ENCODE measurements around the gene TTR. TPM values are rescaled to one million over a fixed set of nuclear protein-coding genes. Genes with fewer than 3 reads are reported as not detected.

TTR gene
- not detected in 2 replicates for total RNA-seq

GRCh38 chr18:31591628-31592027, at the start of gene TTR:
Gene TTR (plus strand): TSS chr18:31591877. CDS start chr18:31591903, 26 bp downstream.

Other genes starting within 250 kb of the TTR start
- gene DSG4, start 215.1 kb upstream of the TTR start, total RNA-seq, result not detected in 2 replicates
- gene DSG3, start 144.1 kb upstream of the TTR start, total RNA-seq, result not detected in 2 replicates
- 5.4 and 12.5 TPM in 2 replicates for gene DSG2, start 93.7 kb upstream of the TTR start, total RNA-seq
- 7.6 and 10.9 TPM in 2 replicates for gene B4GALT6, start 92.7 kb downstream of the TTR start, total RNA-seq
- 0.11 TPM in 1 of 2 replicates, not detected in the other for gene SLC25A52, start 169.0 kb downstream of the TTR start, total RNA-seq